ENCODE measurements around the gene MIX23.

DNA sequence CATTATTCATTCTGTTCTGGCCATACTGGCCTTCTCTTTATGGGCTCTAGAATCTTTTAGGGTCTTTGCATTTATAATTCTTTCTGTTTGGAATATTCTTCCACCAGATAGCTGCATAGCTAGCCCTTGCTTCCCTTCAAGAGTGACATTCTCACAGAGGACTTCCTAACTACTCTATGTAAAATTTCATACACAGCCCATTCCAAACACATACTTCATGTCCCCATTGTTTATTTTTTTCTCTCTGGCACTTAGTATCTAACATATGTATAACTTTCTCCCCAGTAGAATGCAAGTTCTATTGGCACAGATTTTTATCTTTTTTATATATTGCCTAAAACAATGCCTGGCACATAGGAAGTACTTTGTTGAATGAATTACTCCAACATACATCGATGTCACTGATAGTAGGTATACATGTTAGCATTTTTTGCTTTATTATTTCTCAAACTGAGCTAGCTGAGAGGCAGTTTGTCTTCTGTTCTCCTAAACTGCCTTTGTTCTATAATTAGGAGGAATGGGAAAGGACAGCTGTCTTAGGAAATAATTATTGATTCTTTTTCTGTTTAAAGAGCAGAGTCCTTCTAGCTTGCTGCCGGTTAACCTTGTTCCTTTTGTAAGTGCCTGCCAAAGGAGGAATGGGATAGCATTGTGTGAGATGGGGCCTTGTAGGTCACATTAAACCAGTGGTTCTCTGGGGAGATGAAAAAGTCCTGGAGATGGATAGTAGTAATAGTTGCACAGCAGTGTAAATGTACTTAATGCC is 8.8 kb upstream of the MIX23 start:
- TF ChIP-seq EZH2phosphoT487 (IDR thresholded peaks at IDR 0.05) (no peak), CTCF (IDR thresholded peaks at IDR 0.05) (no peak)
